NT2/D1 (cell line): Measurements from ENCODE around the gene CELSR1.

ENCODE experiments used
- YY1 ChIP-seq: IDR thresholded peaks from 2 replicates; pipeline ENCODE4 v1.6.1; 2011; ENCODE audit not compliant: insufficient read length, insufficient read depth
- ZNF274 ChIP-seq: IDR thresholded peaks from 2 replicates; pipeline ENCODE4 v1.6.1; 2011; ENCODE audit warnings: mild to moderate bottlenecking, low read depth, low read length

- TF ChIP-seq ZNF274 (no peak), YY1 (no peak)
Observed at GRCh38 chr22:46322711-46323110, 214.7 kb downstream of the CELSR1 start.
